Measurements from ENCODE around the gene PHYKPL. TPM values are rescaled to one million over a fixed set of nuclear protein-coding genes. Genes with fewer than 3 reads are reported as not detected.

Gene PHYKPL
- total and polyA plus RNA-seq, 2 of the 4 experiments (the other 2 are of a cell fraction): 10.0 to 24.5 TPM

DNA sequence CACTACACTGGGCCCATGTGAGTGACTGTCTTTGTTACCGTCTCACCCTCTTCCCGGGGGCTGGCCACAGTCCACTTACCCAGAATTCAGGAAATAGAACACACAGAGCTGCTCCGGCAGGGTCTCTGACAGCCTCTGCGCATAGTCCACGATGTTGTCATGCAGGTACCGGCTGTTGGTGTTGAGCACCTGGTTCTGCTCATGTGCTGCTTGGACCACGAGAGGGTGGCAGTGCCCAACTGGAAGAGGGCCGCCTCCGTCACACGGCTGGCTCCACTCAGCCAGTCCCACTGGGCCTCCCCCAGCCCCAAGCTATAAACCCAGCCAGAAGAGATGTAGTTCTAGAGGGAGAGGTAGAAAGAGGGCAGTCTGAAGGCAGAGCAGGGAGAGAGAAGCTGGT lies 2.7 kb downstream of the PHYKPL start:
- H2BK20ac ChIP-seq (ENCODE audit: low read depth, low read length): no peak overlapping the region
- H3K9me1 ChIP-seq (ENCODE audit: insufficient read depth, low read length): peaks cover 18% of the 10 kb centered on the region
- ATAC-seq (ENCODE audit: low read depth) (no peak), DNase-seq (no peak)
- H3K18ac ChIP-seq (ENCODE audit: low read depth, low read length): no peak overlapping the region
- peaks cover 36% of the 10 kb centered on the region for H3K36me3 ChIP-seq (ENCODE audit: control insufficient read depth, insufficient read depth, low read length)
- no peak overlapping the region for H4K5ac ChIP-seq (ENCODE audit: low read depth, low read length)
- no peak overlapping the region for H3K9ac ChIP-seq (ENCODE audit: low read depth, low read length)
- H3K27ac ChIP-seq (ENCODE audit: insufficient read depth, low read length): no peak overlapping the region
- no peak overlapping the region for H4K91ac ChIP-seq (ENCODE audit: insufficient read depth, low read depth, low read length)
- no peak overlapping the region for H2AFZ ChIP-seq (replicated peaks; ENCODE audit: low read length, poor library complexity)
- H3K27me3 ChIP-seq (ENCODE audit: control insufficient read depth, insufficient read depth, low read length): no peaks in the 10 kb centered on the region
- peaks cover 9% of the 10 kb centered on the region for H3K4me1 ChIP-seq (ENCODE audit: control insufficient read depth, insufficient read depth, low read length)
- no peak overlapping the region for H2BK120ac ChIP-seq (ENCODE audit: low read depth, low read length)
- no peak overlapping the region for H3K14ac ChIP-seq (replicated peaks; ENCODE audit: low read depth, low read length)
- no TSS peak for BruUV-seq (replicated peaks)
- H2BK5ac ChIP-seq (ENCODE audit: low read depth, low read length, poor library complexity, severe bottlenecking): no peak overlapping the region
- no peak overlapping the region for H3K23ac ChIP-seq (ENCODE audit: low read depth, low read length)
- H2AK9ac ChIP-seq (replicated peaks; ENCODE audit: low read depth, low read length, poor library complexity): no peak overlapping the region
- intact Hi-C loops (cut with micrococcal nuclease): loop anchor here (5.0 kb wide), 1 partner anchor 397 kb away; the partner anchor contains the start of gene CLK4
- 0 out of 2 replicates have a peak, but pooled peaks cover 2% of the 10 kb centered on the region for H3K9me3 ChIP-seq (ENCODE audit: control insufficient read depth, insufficient read depth, low read length)
- peaks cover 21 to 57% of the 10 kb centered on the region in 2 experiments for H3K79me1 ChIP-seq (ENCODE audit: low read depth in 1 of 2, low read length in 2 of 2)
- ChIA-PET POLR2A (ENCODE audit: unreplicated experiment) (no interaction called here), CTCF (no interaction called here)
- no peak overlapping the region for H3K56ac ChIP-seq (ENCODE audit: extremely low read depth, insufficient read depth, low read length)
- in situ Hi-C loops (cut with MboI; ENCODE audit: low sequenced_read_pairs): no loop called here
- H3K4me3 ChIP-seq (ENCODE audit: insufficient read depth, low read depth, low read length): no peak overlapping the region
- 88% methylated on average over 3 of the region's 10 CpGs; no CpG with 5 or more reads in 1 of the 2 experiments for WGBS, 2 experiments (ENCODE audit: extremely low coverage in 2 of 2, insufficient read length in 1 of 2)
- no peak overlapping the region for H3K4me2 ChIP-seq (ENCODE audit: low read depth, low read length)
- dilution Hi-C loops (cut with HindIII; ENCODE audit: low sequenced_read_pairs, unreplicated experiment): no loop called here
- no peak overlapping the region for H2AK5ac ChIP-seq (ENCODE audit: low read depth, low read length)
- no peak overlapping the region for H2BK15ac ChIP-seq (ENCODE audit: low read depth, low read length)
- no peak overlapping the region for H4K8ac ChIP-seq (ENCODE audit: low read depth in 2 of 2, low read length in 2 of 2)
- H4K20me1 ChIP-seq (ENCODE audit: insufficient read depth, low read length): peaks cover 6% of the 10 kb centered on the region; the same call in 1 of the 2 replicates
- H3K4ac ChIP-seq (ENCODE audit: low read depth, low read length): no peak overlapping the region
- TF ChIP-seq RFX5 (IDR thresholded peaks at IDR 0.05; ENCODE audit: low read depth, low read length): no peak
- no peak for TF ChIP-seq MAZ (IDR thresholded peaks at IDR 0.05; ENCODE audit: borderline replicate concordance, low read depth, low read length)
- TF ChIP-seq BHLHE40 (IDR thresholded peaks at IDR 0.05; ENCODE audit: low read depth, low read length): no peak
- TF ChIP-seq CHD1 (IDR thresholded peaks at IDR 0.05; ENCODE audit: low read depth, low read length): no peak
- TF ChIP-seq, protein P1, sequence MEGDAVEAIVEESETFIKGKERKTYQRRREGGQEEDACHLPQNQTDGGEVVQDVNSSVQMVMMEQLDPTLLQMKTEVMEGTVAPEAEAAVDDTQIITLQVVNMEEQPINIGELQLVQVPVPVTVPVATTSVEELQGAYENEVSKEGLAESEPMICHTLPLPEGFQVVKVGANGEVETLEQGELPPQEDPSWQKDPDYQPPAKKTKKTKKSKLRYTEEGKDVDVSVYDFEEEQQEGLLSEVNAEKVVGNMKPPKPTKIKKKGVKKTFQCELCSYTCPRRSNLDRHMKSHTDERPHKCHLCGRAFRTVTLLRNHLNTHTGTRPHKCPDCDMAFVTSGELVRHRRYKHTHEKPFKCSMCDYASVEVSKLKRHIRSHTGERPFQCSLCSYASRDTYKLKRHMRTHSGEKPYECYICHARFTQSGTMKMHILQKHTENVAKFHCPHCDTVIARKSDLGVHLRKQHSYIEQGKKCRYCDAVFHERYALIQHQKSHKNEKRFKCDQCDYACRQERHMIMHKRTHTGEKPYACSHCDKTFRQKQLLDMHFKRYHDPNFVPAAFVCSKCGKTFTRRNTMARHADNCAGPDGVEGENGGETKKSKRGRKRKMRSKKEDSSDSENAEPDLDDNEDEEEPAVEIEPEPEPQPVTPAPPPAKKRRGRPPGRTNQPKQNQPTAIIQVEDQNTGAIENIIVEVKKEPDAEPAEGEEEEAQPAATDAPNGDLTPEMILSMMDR (conservative IDR thresholded peaks at IDR 0.05; ENCODE audit: low read depth, low read length): no peak
- TF ChIP-seq MAFK (IDR thresholded peaks at IDR 0.05; ENCODE audit: low read depth, low read length): no peak
- TF ChIP-seq FOS (IDR thresholded peaks at IDR 0.05; ENCODE audit: low read depth, low read length): no peak
- no peak for TF ChIP-seq SMC3 (IDR thresholded peaks at IDR 0.05; ENCODE audit: low read depth, low read length)
- no peak for TF ChIP-seq MXI1 (IDR thresholded peaks at IDR 0.05; ENCODE audit: borderline replicate concordance, low read depth, low read length)
- TF ChIP-seq RCOR1 (IDR thresholded peaks at IDR 0.05; ENCODE audit: insufficient replicate concordance, low read length): no peak
- TF ChIP-seq RAD21 (IDR thresholded peaks at IDR 0.05; ENCODE audit: low read length): no peak
- no peak for TF ChIP-seq USF2 (IDR thresholded peaks at IDR 0.05; ENCODE audit: low read depth, low read length)
- no peak for TF ChIP-seq CEBPB (IDR thresholded peaks at IDR 0.05; ENCODE audit: low read depth, low read length)
- TF ChIP-seq, protein P2, sequence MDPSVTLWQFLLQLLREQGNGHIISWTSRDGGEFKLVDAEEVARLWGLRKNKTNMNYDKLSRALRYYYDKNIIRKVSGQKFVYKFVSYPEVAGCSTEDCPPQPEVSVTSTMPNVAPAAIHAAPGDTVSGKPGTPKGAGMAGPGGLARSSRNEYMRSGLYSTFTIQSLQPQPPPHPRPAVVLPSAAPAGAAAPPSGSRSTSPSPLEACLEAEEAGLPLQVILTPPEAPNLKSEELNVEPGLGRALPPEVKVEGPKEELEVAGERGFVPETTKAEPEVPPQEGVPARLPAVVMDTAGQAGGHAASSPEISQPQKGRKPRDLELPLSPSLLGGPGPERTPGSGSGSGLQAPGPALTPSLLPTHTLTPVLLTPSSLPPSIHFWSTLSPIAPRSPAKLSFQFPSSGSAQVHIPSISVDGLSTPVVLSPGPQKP (IDR thresholded peaks at IDR 0.05; ENCODE audit: borderline replicate concordance, low read depth, low read length): no peak

Measured in IMR-90 (cell line).